Measurements from ENCODE around the gene TBC1D22A.
"Not testable (repeated sequence)": the region's sequence is repeated elsewhere in the genome, so short reads cannot be mapped to it uniquely, and the experiment has no call there.

The TBC1D22A gene

GRCh38 chr22:46813816-46814597, 51.6 kb downstream of the TBC1D22A start:
- DNase-seq = peak; percentile 55

DNA sequence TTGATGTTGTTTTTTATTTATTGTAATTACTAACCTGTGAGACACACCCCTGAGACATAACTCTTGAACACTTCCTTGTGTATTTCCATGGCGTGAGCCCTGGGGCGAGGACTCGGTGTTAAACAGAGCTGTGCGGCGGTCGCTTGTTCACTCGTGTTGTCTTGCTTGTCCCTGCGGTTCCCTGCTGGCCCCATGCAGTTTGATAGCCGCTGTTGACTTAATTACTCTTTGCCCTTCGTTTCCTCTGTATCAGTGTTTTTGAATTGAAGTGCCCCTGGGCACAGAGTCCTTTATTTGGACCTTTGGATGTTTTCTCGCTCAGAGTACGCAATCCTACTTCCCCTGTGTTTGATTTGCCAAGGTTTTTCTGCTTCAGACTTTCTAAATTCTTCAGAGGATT, 52.7 kb downstream of the TBC1D22A start:
- no peak for DNase-seq

- no peak for DNase-seq
Observed at GRCh38 chr22:46815559-46815895, 53.1 kb downstream of the TBC1D22A start.

- peak; percentile 41 for DNase-seq
Observed at GRCh38 chr22:46815896-46816731, 53.7 kb downstream of the TBC1D22A start.

GRCh38 chr22:46817390-46817789, 54.9 kb downstream of the TBC1D22A start:
- DNase-seq = not testable (repeated sequence)

DNA sequence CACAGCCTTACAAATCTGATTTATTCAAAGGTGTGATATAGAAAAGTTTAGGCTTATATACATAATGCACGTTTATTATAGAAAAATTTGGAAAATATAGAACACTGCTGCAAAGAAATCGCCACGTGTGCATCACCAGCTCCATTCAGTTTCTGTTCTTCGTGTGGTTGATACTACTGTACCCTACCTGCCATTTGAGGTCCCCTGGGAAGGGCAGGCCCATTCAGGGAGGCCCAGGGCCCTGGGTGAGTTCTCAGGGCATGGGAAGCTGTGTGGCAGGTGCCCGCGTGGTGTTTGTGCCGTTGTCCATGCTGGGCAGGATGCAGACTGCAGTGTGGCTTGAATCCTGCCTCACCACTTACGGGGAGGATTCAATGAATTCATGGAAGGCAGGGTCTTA, 60.8 kb downstream of the TBC1D22A start:
- no peak for DNase-seq

- DNase-seq = no peak
Observed at GRCh38 chr22:46823654-46824053, 61.2 kb downstream of the TBC1D22A start.

DNA sequence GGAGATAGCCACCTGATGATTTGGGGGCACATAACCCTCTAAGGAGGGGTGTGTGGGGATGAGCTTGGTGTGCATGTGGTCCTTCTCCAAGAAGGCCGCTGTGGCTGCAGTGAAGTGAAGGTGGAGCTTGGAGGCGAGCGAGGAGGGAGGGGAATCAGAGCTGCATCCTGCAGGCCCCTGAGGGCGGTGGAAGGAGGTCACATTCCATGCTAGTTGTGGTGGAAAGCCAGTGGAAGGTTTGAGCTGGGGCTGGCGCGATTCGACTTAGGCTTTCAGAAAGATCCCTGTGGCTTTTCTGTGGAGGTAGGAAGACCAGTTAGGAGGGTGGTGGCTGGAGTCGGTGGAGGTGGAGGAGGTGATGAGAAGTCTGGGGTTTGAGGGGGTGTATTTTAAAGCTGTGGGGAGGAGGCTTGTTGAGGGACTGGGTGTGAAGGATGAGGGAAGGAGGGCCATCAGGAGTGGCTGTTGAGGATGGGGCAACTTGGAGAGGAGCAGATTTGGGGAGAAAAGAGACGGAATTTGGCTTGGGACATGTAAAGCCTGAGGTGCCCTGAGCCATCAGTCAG, 62.0 kb downstream of the TBC1D22A start:
- no peak for DNase-seq

DNA sequence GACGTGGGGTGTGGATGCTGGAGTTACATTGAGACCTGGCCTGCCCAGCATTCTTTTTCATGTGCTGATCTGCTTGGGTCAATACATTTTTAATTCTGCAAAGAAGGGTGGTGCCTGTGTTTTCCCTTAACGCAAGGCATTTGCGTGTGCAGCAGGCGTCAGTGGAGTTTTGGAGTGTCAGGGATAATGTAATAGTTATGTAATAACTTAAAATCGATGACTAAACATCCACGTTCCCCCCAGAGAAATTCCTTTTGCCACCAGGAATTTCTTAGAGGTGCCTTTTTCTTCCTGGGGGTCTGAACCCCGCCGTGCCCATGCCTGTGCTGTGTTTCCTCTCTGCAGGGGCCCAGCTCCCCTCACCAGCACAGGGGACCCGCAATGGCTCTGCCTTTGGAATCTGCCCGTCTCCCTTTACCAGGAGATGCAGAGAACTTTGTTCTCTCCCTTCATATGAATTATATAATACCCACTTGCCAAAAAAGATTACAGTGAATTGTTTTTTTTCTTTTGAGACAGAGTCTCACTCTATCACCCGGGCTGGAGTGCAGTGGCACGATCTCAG, 62.6 kb downstream of the TBC1D22A start:
- peak; percentile 51 for DNase-seq

DNA sequence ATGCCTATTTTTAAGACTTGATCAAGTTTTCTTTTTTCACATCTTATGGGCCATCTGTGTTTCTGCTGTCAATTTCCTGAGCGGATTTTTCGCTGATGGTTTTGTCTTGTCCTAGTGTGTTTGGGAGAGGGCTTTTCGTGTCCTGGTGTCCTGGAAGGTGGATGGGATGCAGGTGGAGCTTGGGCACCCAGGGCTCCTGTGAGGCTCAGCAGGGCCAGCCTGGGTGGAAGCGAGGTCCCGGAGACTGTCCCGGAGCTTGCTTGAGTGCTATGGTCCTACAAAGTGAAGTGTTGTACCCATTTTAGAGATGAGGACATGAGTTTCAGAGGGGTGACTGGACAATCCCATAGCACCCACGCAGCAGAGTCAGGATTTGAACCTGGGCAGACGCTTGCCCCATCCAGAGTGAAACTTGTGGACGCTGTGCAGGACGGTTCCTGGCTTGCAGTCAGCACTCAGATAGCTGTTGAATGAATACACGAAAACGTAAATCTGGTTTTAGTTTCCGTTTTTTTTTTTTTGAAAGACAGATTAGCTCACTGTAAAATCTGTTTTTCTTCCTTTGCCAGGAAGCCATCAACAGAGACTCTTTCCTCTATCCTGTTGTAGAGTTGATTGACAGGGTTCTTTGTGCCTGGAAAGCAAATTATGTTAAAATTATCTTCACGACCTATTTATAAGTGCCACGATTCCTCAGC, 64.1 kb downstream of the TBC1D22A start:
- no peak for DNase-seq

GRCh38 chr22:46827136-46827780, 64.8 kb downstream of the TBC1D22A start:
- DNase-seq = no peak

DNA sequence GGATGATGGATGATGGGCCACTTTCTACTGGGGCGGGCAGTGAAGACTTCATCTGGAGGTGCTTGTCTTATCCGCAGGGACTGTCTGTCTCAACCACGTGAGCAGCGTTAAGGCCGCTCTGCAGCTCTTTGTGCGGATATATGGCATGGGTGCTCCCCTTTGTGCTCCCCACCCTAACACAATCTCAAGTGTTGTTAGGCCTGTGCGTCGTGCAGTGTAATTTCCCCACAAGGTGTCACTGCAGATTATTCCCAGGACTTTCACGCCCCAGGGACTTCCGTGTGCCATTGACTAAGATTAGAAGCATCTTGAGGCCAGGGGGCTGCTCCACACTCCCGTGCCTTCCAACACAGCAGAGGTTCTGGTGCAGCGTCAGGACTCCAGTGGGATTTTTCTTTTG, 65.3 kb downstream of the TBC1D22A start:
- DNase-seq = no peak

- no peak for DNase-seq
Observed at GRCh38 chr22:46828323-46828900, 66.0 kb downstream of the TBC1D22A start.

DNA sequence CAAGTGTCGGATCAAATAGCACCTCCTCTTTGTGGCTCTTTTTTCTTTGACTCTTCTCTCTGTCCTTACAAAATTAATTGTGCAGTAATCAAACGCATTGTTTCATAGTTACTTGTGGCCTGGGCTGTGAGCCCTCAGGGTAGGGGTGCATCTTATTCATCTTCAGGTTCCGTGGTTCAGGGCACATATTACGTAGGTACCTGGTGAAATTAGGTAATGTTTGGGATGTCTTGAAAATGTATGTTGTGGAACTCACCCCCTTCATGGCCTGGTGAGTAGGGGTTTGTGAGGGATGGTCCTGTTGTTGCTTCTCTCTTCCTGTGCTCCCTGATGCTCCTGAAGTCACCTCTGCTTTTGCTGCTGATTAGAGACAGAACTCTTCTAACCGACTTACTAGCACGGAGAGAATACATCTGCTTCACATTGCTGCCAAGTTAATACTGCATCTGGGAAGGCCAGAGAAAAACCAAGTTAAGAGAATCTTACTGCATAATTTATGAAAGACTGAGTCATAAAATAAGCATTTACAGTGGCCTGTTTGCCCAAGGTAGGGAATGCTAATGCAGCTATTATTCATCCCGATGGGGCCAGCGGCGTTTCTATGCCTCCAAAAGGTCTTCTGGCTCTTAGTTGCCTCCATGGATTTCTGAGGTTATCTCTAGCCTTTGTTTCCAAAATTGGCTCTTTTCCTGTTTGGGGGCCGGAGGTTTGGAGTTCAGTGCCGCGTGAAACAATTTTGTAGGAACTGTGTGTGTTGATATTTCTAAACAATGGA, 66.9 kb downstream of the TBC1D22A start:
- DNase-seq = peak; percentile 97

DNA sequence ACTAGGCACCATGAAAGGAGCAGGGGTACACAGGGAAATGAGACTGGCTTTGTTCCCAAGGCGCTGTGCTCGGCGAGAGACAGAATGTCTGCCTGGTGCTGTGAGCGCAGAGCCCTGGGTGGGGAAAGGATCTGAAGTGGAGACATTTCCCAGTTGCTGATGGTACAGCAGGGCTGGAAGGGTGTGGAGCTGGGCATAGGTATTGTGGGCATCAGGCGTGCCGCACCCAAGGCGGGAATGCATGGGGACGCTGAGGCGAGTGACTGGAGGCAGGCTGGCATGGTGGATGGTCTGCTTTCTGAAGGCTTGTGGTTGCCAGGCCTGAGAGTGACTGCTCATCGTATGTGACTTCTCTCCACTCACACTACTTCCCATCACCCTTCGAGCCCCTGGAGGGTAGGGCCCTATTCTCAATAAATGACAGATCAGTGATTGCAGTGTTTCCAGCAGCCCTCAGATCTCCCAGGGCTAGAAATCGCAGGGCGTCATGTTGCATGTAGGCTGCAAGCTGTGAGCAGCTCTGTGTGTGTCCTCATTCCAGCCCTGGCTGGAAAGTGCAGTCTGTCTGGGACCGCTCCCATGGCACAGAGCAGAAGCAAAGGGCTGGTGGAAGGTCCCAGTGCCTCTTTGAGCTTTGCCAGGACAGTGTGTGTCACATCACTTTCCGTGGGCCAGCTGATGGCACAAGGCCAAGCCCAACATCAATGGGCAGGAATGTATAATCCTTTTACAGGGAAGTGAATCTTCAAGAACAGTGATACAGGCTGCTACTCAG, 67.7 kb downstream of the TBC1D22A start:
- peak; percentile 87 for DNase-seq

DNA sequence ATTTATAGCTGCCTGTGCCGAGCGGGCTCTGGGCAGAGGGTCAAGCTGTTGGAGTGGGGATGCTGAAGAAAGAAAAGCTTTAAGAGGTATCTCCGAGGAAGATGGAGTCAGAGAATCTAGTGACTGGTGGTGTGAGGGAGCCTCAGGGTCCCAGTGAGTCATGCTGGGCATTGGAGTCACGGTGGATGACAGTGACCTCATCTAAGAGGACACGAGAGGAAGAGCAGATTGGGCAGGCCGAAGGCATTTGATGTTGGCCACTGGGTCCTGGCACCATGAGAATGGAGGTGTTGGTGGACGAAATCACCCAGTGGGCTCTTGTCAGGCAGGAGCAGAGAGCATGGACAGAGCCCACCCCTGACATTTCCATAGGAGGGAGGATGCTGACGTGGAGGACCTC, 68.4 kb downstream of the TBC1D22A start:
- DNase-seq = no peak

- DNase-seq = no peak
Observed at GRCh38 chr22:46833228-46833627, 70.8 kb downstream of the TBC1D22A start.

DNA sequence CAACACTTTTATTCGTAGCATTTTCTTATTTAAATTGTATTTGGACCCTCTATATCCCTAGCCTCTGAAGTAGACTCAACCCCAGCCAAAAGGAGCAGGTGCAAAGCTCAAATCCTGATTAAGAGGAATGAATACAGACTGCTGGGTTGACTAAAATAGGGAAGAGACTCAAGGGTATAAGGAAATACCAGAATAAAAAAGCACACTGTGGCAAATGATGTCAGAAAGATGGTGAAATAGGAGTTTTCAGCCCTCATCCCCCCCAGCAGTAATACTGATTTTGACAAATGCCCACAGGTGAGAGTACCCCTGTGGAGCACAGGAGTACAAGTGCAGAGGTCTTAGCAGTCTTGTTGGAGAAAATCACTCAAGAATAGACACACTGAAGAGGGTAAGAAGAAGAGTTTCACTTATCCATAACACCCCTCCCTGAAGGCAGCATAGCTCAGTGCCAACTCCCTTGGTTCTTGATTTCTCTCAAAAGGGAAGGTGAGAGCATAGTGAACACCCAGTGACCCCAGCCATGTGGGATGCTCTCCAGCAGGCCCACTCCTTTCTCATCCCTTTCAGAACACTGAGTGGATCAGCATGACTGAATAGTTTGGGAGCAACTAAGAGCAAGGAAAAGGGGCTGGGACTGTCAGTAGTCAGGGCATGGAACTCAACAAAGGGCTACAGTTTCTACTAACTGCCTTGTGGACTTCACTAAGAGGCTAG, 71.7 kb downstream of the TBC1D22A start:
- no peak for DNase-seq

- no peak for DNase-seq
Observed at GRCh38 chr22:46835288-46835687, 72.8 kb downstream of the TBC1D22A start.

DNA sequence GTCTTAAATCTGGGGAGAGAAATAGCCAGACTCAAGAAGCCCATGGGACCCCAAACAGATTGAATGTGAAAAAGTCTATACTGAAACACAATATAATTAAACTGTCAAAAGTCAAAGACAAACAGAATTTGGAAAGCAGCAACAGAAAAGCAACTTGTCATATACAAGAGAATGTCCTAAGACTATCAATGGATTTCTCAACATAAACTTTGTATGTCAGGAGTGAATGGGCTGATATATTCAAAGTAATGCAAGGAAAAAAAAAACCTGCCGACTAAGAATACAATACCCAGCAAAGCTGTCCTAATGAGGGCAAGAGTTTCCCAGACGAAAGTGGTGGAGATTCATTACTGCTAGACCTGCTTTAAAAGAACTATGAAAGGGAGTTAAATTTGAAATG, 73.2 kb downstream of the TBC1D22A start:
- DNase-seq = no peak
